Stimulated activated CD4-positive, alpha-beta T cell treated with anti-CD3 and anti-CD28 coated beads, TNF-alpha, amount 100 ng/mL, for 4 hours (primary cell): ENCODE measurements around the gene RBM38.

Experiments used
- DNase-seq, 3 experiments: peaks; one replicate each; pipeline ENCODE4 v3.0.0-alpha.2; 2020; ENCODE audit warnings: low read depth in 3 of 3

The RBM38 gene

GRCh38 chr20:57451431-57451794 lies 60.2 kb downstream of the RBM38 start:
- DNase-seq, result no peak

- no peak for DNase-seq
These were observed 60.8 kb downstream of the RBM38 start for GRCh38 chr20:57451795-57452661.

DNA sequence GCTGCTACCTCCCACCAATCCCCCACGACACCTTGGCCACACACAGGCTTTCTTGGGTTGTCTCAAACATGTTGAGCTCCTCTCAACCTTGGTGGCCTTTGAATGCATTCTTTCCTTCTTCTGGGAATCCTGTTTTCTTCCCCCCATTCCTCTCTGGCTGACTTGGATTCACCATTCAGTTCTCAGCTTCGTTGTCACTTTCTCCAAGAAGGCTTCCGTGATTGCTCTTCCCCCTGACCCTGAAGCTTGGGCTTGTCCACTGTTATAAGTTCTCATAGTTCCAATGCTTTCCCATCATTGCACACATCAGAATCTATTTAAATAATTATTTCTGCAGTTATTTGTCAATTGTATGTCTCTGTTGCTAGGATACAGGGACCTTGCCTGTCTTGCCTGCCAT lies 64.2 kb downstream of the RBM38 start:
- DNase-seq, result no peak

DNA sequence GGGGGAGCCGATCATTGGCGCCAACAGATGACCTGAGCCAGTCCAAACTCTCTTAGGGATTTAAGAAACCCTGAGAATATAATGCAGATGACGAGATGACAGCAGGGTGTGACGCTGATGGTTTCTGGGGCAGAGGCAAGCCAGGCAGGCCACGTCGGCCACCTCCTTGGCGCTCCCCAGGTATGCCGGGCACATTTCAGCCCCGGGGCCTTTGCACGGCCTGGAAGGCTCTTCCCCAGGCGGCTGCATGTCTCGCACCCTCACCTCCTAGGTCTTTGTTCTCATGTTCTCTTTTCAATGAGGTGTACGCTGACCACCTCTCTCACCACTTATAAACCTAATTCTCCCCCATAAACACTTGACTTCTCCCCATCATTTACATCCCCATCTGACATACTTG lies 64.9 kb downstream of the RBM38 start:
- DNase-seq, result no peak

DNA sequence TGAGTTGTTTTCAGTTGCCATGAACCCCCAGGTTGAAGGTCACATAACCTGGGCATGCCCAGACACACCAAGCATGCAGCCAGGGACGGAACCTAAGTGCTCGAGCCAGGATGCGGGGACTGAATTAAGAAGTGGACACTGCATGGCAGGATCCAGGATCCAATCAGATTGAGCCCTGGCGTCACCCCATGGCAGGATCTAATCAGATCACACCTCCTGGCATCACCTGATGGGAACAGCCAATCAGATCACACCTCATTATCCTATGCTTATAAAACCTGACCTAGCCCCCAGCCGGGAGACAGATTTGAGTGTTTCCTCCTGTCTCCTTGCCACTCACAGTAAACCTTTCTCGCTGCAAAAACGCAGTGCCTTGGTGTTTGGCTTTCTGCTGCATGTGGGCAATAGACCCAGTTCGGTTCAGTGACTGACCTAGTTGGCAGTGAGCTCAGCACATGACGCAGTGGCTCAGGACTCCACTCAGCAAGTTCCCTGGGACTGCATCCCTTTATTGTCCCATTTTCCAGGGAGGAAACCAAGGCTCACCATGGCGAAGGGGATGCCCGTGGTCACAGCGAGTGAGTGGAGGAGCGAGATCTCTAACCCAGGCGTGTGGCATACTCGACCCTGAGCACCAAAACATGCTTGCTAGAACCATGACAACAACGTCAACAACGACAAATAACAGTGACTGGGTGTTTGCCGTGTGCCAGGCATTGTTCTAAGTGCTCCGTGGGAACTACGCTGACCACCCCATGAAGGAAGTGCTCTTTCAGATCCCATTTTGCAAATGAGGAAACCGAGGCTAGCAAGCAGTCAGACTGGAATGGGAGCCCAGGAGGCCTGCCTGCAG lies 66.3 kb downstream of the RBM38 start:
- DNase-seq, result no peak

DNA sequence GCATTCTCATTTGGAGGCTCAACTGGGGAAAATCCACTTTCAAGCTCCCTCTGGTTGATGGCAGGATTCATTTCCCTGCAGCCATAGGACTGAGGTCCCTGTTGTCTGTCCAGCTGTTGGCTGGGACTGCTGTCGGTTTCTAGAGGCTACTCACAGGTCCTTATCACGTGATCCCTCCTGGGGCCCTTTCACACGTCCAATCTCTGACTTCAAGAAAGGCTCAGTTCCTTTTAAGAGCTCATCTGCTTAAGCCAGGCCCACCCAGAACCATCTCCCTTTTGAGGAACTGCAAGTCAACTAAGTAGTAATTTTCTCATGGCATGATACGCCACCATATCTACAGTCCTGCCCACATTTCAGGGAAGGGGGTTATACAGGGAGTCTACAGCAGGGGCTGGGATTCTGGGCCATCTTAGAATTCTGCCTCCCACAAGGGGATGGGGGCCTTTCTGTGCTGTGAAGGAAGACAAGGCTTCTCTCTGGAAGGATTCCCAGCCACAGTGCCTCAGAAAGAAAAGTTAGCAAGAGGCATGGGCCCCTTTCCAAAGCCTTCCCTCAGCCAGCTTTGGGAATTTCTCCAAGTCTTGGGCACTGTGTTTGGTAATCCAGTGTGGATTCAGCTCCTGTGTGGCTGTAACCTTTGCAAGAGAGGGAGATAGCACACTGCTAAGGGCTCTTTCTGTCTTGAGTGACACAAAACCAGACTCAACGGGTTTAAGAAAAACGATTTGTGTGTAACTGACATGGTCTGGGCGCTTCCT lies 67.4 kb downstream of the RBM38 start:
- no peak for DNase-seq
